ENCODE measurements around the gene PCDHGA4.

GRCh38 chr5:141355641-141356040 lies 820 bp downstream of the PCDHGA4 start:
- TF ChIP-seq FOXP2 (optimal IDR thresholded peaks at IDR 0.05; ENCODE audit: control extremely low read depth, extremely low read length, insufficient read depth): no peak
- TF ChIP-seq EZH2 (IDR thresholded peaks at IDR 0.05): no peak
- no peak for TF ChIP-seq POLR2AphosphoS5 (IDR thresholded peaks at IDR 0.05; ENCODE audit: borderline replicate concordance, low read depth, low read length)

All from SK-N-MC (cell line).